DND-41 (cell line): ENCODE data around the gene RICTOR.

Experiments
- ATAC-seq: fragments of 200-7000 bp; cut with Tn5 transposase; 3 replicates; pipeline ENCODE4 v1.9.1; 2021; ENCODE audit warnings: low read depth; ENCODE audit not compliant: insufficient read depth
- DNase-seq: peaks from one replicate; pipeline ENCODE4 v3.0.0-alpha.2; 2020
- H2AFZ ChIP-seq: 2 replicates; pipeline ENCODE4 v1.6.0; 2012; ENCODE audit warnings: low read depth, low read length
- H3K27ac ChIP-seq: 2 replicates; pipeline ENCODE4 v1.5.1; 2012; ENCODE audit warnings: low read length, inconsistent platforms
- H3K27me3 ChIP-seq: fragments of 200-600 bp; sonication (generic); 2 replicates; pipeline ENCODE4 v1.6.0; 2012; ENCODE audit warnings: low read length, mild to moderate bottlenecking, inconsistent platforms; ENCODE audit not compliant: insufficient read depth, poor library complexity
- H3K36me3 ChIP-seq: 2 replicates; pipeline ENCODE4 v1.5.1; 2012; ENCODE audit warnings: low read length, inconsistent platforms; ENCODE audit not compliant: insufficient read depth
- H3K4me1 ChIP-seq: 2 replicates; pipeline ENCODE4 v1.5.1; 2012; ENCODE audit warnings: mild to moderate bottlenecking, low read length; ENCODE audit not compliant: insufficient read depth
- H3K4me2 ChIP-seq: 2 replicates; pipeline ENCODE4 v1.6.0; 2012; ENCODE audit warnings: mild to moderate bottlenecking, moderate library complexity, low read length, inconsistent platforms; ENCODE audit not compliant: insufficient read depth
- H3K4me3 ChIP-seq, 2 experiments: fragments of 200-600 bp in 1 of 2; shearing (Covaris generic) in 1 of 2; 2 replicates each; pipeline ENCODE4 v1.5.1; 2012 to 2016; ENCODE audit warnings: inconsistent platforms in 2 of 2, low read length in 2 of 2, mild to moderate bottlenecking in 2 of 2, low read depth in 1 of 2, moderate library complexity in 1 of 2
- H3K79me2 ChIP-seq: 2 replicates; pipeline ENCODE4 v1.6.0; 2012; ENCODE audit warnings: low read length, inconsistent platforms; ENCODE audit not compliant: insufficient read depth
- H3K9ac ChIP-seq: 2 replicates; pipeline ENCODE4 v1.6.0; 2012; ENCODE audit warnings: low read depth, mild to moderate bottlenecking, inconsistent platforms, low read length, moderate library complexity
- H3K9me3 ChIP-seq: 2 replicates; pipeline ENCODE4 v1.5.1; 2012; ENCODE audit warnings: low read length, moderate library complexity, mild to moderate bottlenecking, inconsistent platforms; ENCODE audit not compliant: insufficient read depth, severe bottlenecking
- H4K20me1 ChIP-seq: 2 replicates; pipeline ENCODE4 v1.6.0; 2012; ENCODE audit warnings: low read length; ENCODE audit not compliant: insufficient read depth
- EZH2 ChIP-seq: IDR thresholded peaks from 3 replicates; pipeline ENCODE4 v1.6.1; 2012; ENCODE audit warnings: borderline replicate concordance, low read depth, mild to moderate bottlenecking, moderate library complexity, low read length, inconsistent platforms; ENCODE audit not compliant: severe bottlenecking
- TF ChIP-seq, protein P1 (sequence below): IDR thresholded peaks from 2 replicates; pipeline ENCODE4 v1.5.1; 2012; ENCODE audit warnings: borderline replicate concordance, low read length, moderate library complexity, mild to moderate bottlenecking; ENCODE audit not compliant: poor library complexity, severe bottlenecking; ENCODE audit errors: extremely low read depth

RICTOR gene

DNA sequence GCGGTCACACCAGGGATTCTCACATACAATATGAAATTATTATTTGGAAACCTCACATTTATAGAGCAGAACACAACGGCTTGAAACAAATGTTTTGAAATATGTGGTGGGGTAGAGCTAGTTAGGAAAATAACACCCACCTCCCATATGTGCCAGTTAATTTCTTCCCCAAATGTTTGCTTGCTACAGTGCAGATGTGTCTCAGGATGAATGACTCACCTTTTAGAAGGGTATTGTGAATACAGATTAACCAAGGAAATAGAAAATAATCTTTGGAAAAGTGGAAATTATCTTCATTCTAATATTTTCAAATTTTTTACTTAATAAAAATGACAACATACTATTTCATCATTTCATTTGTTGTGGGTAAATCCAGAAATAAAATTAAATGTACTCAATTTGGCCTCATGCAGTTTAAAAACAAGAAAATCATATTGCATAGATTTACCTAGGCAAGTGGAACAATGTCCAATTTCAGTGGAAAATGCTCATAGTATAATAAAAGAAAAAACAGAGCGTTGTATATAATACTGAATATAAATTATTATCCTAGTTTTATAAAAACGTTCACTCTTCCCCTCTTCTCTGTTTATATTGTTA is 39.3 kb upstream of the RICTOR start:
- DNase-seq (no peak), ATAC-seq (no peak)
- TF ChIP-seq, protein P1, sequence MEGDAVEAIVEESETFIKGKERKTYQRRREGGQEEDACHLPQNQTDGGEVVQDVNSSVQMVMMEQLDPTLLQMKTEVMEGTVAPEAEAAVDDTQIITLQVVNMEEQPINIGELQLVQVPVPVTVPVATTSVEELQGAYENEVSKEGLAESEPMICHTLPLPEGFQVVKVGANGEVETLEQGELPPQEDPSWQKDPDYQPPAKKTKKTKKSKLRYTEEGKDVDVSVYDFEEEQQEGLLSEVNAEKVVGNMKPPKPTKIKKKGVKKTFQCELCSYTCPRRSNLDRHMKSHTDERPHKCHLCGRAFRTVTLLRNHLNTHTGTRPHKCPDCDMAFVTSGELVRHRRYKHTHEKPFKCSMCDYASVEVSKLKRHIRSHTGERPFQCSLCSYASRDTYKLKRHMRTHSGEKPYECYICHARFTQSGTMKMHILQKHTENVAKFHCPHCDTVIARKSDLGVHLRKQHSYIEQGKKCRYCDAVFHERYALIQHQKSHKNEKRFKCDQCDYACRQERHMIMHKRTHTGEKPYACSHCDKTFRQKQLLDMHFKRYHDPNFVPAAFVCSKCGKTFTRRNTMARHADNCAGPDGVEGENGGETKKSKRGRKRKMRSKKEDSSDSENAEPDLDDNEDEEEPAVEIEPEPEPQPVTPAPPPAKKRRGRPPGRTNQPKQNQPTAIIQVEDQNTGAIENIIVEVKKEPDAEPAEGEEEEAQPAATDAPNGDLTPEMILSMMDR = no peak
- TF ChIP-seq EZH2 = no peak
- Histone ChIP-seq H3K27me3 (no peaks in the 10 kb centered on the region), H3K36me3 (no peaks in the 10 kb centered on the region), H3K9ac (no peak overlapping the region), H2AFZ (no peak overlapping the region), H3K27ac (no peak overlapping the region), H3K4me3 (no peak overlapping the region), H3K4me1 (no peaks in the 10 kb centered on the region), H3K9me3 (no peaks in the 10 kb centered on the region), H4K20me1 (no peaks in the 10 kb centered on the region), H3K79me2 (no peaks in the 10 kb centered on the region), H3K4me2 (no peak overlapping the region)

DNA sequence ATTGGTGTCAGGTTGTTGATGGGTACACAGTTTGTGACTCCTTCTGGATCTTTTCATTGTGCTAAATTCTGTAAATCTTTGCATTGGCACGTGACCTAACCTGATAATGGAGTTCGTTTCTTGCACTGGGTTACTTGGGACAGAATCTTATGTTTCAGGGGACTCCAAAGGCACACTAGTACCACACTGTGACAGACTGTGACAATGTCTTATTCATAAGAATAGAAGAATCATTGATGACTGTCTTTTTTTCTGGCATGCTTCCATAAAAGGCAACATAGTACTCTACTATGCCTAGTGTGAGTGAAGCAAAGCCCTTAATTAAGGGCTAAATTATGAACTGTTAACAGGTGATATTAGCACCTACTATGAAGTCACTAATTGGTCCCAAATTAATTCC is 35.4 kb upstream of the RICTOR start:
- Histone ChIP-seq H4K20me1 (no peaks in the 10 kb centered on the region), H2AFZ (no peak overlapping the region), H3K27ac (no peak overlapping the region), H3K9me3 (no peaks in the 10 kb centered on the region), H3K4me1 (no peaks in the 10 kb centered on the region), H3K9ac (no peak overlapping the region), H3K4me3 (no peak overlapping the region), H3K79me2 (no peaks in the 10 kb centered on the region), H3K4me2 (no peak overlapping the region), H3K27me3 (no peaks in the 10 kb centered on the region), H3K36me3 (no peaks in the 10 kb centered on the region)
- no peak for TF ChIP-seq EZH2
- TF ChIP-seq, protein P1 = no peak
- ATAC-seq (no peak), DNase-seq (no peak)

DNA sequence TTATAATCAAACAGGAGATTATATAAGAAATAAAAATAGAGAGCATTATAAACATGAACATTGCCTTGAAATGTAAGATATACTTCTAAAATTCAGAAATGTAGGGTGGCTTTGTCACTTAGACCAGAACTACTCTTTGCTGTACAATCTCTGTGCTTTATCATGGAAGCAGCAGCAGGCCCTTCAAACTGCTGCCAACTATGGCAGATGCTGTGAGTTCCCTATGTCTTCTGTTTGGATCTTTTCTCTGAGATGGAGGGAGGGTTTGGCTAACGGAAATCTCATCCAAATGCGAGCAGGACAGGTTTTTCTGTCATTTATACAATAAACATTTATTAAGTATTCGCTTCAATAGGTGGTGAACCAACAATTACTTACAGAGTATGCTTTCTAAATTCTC is 34.8 kb upstream of the RICTOR start:
- H3K36me3 ChIP-seq = no peaks in the 10 kb centered on the region
- H3K27ac ChIP-seq = no peak overlapping the region
- no peaks in the 10 kb centered on the region for H4K20me1 ChIP-seq
- no peak overlapping the region for H3K4me2 ChIP-seq
- no peaks in the 10 kb centered on the region for H3K79me2 ChIP-seq
- TF ChIP-seq, protein P1 = no peak
- no peak for TF ChIP-seq EZH2
- no peaks in the 10 kb centered on the region for H3K9me3 ChIP-seq
- H2AFZ ChIP-seq = no peak overlapping the region
- H3K4me3 ChIP-seq = no peak overlapping the region
- no peaks in the 10 kb centered on the region for H3K4me1 ChIP-seq
- ATAC-seq (no peak), DNase-seq (no peak)
- H3K27me3 ChIP-seq = no peaks in the 10 kb centered on the region
- no peak overlapping the region for H3K9ac ChIP-seq

DNA sequence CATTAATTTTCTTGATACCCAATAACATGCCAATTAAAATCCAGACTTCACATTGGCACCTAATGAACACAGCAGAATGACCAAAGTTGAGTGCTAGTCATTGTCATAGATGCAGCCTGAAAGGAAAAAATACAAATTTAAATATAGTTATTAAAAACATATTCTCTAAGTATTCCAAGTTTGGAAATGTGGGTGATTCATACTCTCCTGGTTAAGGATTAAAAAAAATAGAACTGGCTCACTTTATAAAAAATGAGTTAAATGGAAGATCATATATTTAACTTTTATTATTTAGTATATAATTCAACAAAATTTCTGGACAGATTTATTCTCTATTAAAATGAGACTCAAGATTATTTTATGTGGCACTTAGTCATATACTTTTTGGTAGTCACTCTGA is 33.2 kb upstream of the RICTOR start:
- Histone ChIP-seq H3K4me2 (no peak overlapping the region), H3K36me3 (no peaks in the 10 kb centered on the region), H3K9me3 (no peaks in the 10 kb centered on the region), H3K79me2 (no peaks in the 10 kb centered on the region), H3K4me1 (no peaks in the 10 kb centered on the region), H4K20me1 (no peaks in the 10 kb centered on the region), H2AFZ (no peak overlapping the region), H3K4me3 (no peak overlapping the region), H3K27me3 (no peaks in the 10 kb centered on the region), H3K27ac (no peak overlapping the region), H3K9ac (no peak overlapping the region)
- ATAC-seq (no peak), DNase-seq (no peak)
- TF ChIP-seq, protein P1 = no peak
- TF ChIP-seq EZH2 = no peak
